Neuronal stem cell (in vitro differentiated cells): Measurements from ENCODE around the gene EIF4G3.

Source experiments
- DNase-seq: peaks from one replicate; pipeline ENCODE4 v3.0.0-alpha.2; 2013; ENCODE audit warnings: low spot score
- H2AFZ ChIP-seq: one replicate; pipeline ENCODE4 v1.6.1; 2013; ENCODE audit warnings: mild to moderate bottlenecking, low read length, inconsistent platforms
- H2AK5ac ChIP-seq: 2 replicates; pipeline ENCODE4 v1.6.1; 2013; ENCODE audit warnings: low read depth, mild to moderate bottlenecking, inconsistent platforms, low read length, moderate library complexity, mixed read lengths
- H2BK120ac ChIP-seq: 2 replicates; pipeline ENCODE4 v1.6.1; 2013; ENCODE audit warnings: low read depth, mild to moderate bottlenecking, inconsistent platforms, low read length, moderate library complexity, mixed read lengths
- H2BK12ac ChIP-seq: one replicate; pipeline ENCODE4 v1.6.1; 2013; ENCODE audit warnings: low read length, inconsistent platforms
- H2BK15ac ChIP-seq: 2 replicates; pipeline ENCODE4 v1.6.1; 2013; ENCODE audit warnings: mild to moderate bottlenecking, low read length, inconsistent platforms, mixed read lengths
- H2BK5ac ChIP-seq: one replicate; pipeline ENCODE4 v1.6.1; 2013; ENCODE audit warnings: inconsistent platforms, mild to moderate bottlenecking, low read length, moderate library complexity
- H3K14ac ChIP-seq: one replicate; pipeline ENCODE4 v1.6.1; 2013; ENCODE audit warnings: low read length, inconsistent platforms
- H3K18ac ChIP-seq: 2 replicates; pipeline ENCODE4 v1.6.1; 2013; ENCODE audit warnings: low read length, inconsistent platforms
- H3K23ac ChIP-seq: 2 replicates; pipeline ENCODE4 v1.6.1; 2013; ENCODE audit warnings: low read depth, mild to moderate bottlenecking, mixed read lengths, low read length, inconsistent platforms; ENCODE audit not compliant: poor library complexity
- H3K27ac ChIP-seq: replicated peaks from 3 replicates; pipeline ENCODE4 v1.5.1; 2013; ENCODE audit warnings: low read length, inconsistent platforms
- H3K27me3 ChIP-seq, 3 experiments: 2 replicates each; pipeline ENCODE4 v1.6.1; 2013; ENCODE audit warnings: low read length in 3 of 3, mild to moderate bottlenecking in 2 of 3, inconsistent platforms in 1 of 3, low read depth in 1 of 3, mixed read lengths in 1 of 3, moderate library complexity in 1 of 3; ENCODE audit not compliant: control insufficient read depth in 3 of 3, insufficient read depth in 3 of 3
- H3K36me3 ChIP-seq, 2 donors: replicated peaks in 1 of 2; 2 replicates each; pipeline ENCODE4 v1.6.1; 2013; ENCODE audit warnings: low read length in 2 of 2; ENCODE audit not compliant: control insufficient read depth in 2 of 2, insufficient read depth in 2 of 2
- H3K4ac ChIP-seq: 2 replicates; pipeline ENCODE4 v1.6.1; 2013; ENCODE audit warnings: inconsistent platforms, mild to moderate bottlenecking, low read length, moderate library complexity
- H3K4me1 ChIP-seq, 2 donors: 1 replicate in 1 of 2; 2 replicates in 1 of 2; pipeline ENCODE4 v1.6.1; 2013; ENCODE audit warnings: low read length in 2 of 2, low read depth in 1 of 2; ENCODE audit not compliant: control insufficient read depth in 2 of 2, insufficient read depth in 1 of 2
- H3K4me2 ChIP-seq: one replicate; pipeline ENCODE4 v1.6.1; 2013; ENCODE audit warnings: mild to moderate bottlenecking, low read length, inconsistent platforms; ENCODE audit not compliant: insufficient read depth, poor library complexity, severe bottlenecking
- H3K4me3 ChIP-seq, 2 donors: 2 replicates each; pipeline ENCODE4 v1.5.1; 2013; ENCODE audit warnings: low read length in 2 of 2, mild to moderate bottlenecking in 2 of 2, inconsistent platforms in 1 of 2, moderate library complexity in 1 of 2
- H3K79me1 ChIP-seq: one replicate; pipeline ENCODE4 v1.6.1; 2013; ENCODE audit warnings: low read depth, mild to moderate bottlenecking, inconsistent platforms, low read length, moderate library complexity
- H3K9ac ChIP-seq: one replicate; pipeline ENCODE4 v1.6.1; 2013; ENCODE audit warnings: mild to moderate bottlenecking, low read depth, low read length, inconsistent platforms; ENCODE audit not compliant: poor library complexity
- H3K9me3 ChIP-seq, 2 donors: replicated peaks in 1 of 2; 2 replicates each; pipeline versions ENCODE3 to v1.6.1; 2013; ENCODE audit warnings: low read length in 2 of 2, mild to moderate bottlenecking in 2 of 2, inconsistent platforms in 1 of 2, low read depth in 1 of 2, mixed read lengths in 1 of 2, moderate library complexity in 1 of 2; ENCODE audit not compliant: control insufficient read depth in 2 of 2, insufficient read depth in 1 of 2
- H4K8ac ChIP-seq: one replicate; pipeline ENCODE4 v1.6.1; 2013; ENCODE audit warnings: low read depth, mild to moderate bottlenecking, inconsistent platforms, low read length, moderate library complexity
- H4K91ac ChIP-seq: one replicate; pipeline ENCODE4 v1.6.1; 2013; ENCODE audit warnings: low read length, low read depth, mild to moderate bottlenecking, inconsistent platforms; ENCODE audit not compliant: poor library complexity
- WGBS, 2 donors: extraction: QIAGEN DNeasy Blood & Tissue Kit; methylation state at CpG; one replicate each; pipeline ENCODE4 v1.1.7; 2013; ENCODE audit warnings: missing lambda C conversion rate in 2 of 2, mixed read lengths in 1 of 2; ENCODE audit not compliant: insufficient read length in 2 of 2, insufficient replicate concordance in 1 of 2; ENCODE audit errors: extremely low coverage in 2 of 2; 5-methylcytosine and 5-hydroxymethylcytosine counted together

The EIF4G3 gene

DNA sequence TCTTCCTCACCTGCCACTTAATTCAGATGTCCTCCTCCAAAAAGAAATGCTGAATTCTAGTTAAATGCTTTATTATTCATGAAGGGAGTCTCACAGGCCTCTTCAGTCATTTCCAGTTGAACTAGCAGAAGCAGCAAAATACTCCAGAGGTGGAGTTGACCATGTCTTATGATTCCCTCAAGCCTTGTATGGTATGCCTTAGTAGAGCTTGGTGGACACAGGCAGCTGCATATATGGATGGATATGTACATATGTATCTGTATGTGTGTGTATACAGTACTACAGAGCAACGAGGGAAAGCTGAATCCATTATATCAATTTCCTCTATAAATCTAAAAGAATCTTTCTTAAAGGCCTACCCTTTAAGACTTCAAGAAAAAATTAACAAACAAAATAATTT is 306.0 kb downstream of the EIF4G3 start:
- Histone ChIP-seq H3K4me2 (no peak overlapping the region), H3K9me3 (peaks cover 0 to 2% of the 10 kb centered on the region in 2 donors), H2AFZ (no peak overlapping the region), H3K27ac (no peak overlapping the region), H2BK5ac (no peak overlapping the region), H3K23ac (no peak overlapping the region), H4K91ac (no peak overlapping the region), H3K18ac (no peak overlapping the region), H4K8ac (no peak overlapping the region), H3K36me3 (peaks cover under 1 to 47% of the 10 kb centered on the region in 2 donors), H2BK15ac (no peak overlapping the region), H3K14ac (no peak overlapping the region), H3K9ac (no peak overlapping the region), H2BK120ac (no peak overlapping the region), H2BK12ac (no peak overlapping the region), H3K27me3 (no peaks in the 10 kb centered on the region), H3K4ac (no peak overlapping the region), H3K4me3 (no peak overlapping the region), H3K79me1 (no peaks in the 10 kb centered on the region), H2AK5ac (no peak overlapping the region), H3K4me1 (no peaks in the 10 kb centered on the region)
- no peak for DNase-seq
- no CpG with 5 or more reads among the region's 1 CpG for WGBS, 2 donors

GRCh38 chr1:20868263-20868662 is 308.4 kb downstream of the EIF4G3 start:
- Histone ChIP-seq H3K27me3 (no peaks in the 10 kb centered on the region), H2BK5ac (no peak overlapping the region), H3K18ac (no peak overlapping the region), H3K9me3 (no peaks in the 10 kb centered on the region), H3K4me2 (no peak overlapping the region), H3K4me3 (no peak overlapping the region), H3K36me3 (peaks cover 5 to 48% of the 10 kb centered on the region in 2 donors), H2AK5ac (no peak overlapping the region), H2BK12ac (no peak overlapping the region), H4K91ac (no peak overlapping the region), H2AFZ (no peak overlapping the region), H4K8ac (no peak overlapping the region), H3K4ac (no peak overlapping the region), H3K9ac (no peak overlapping the region), H3K14ac (no peak overlapping the region), H3K23ac (no peak overlapping the region), H3K4me1 (no peaks in the 10 kb centered on the region), H2BK15ac (no peak overlapping the region), H3K79me1 (no peaks in the 10 kb centered on the region), H2BK120ac (no peak overlapping the region), H3K27ac (no peak overlapping the region)
- no CpG with 5 or more reads among the region's 2 CpGs for WGBS, 2 donors
- no peak for DNase-seq

- no peak overlapping the region for H3K4me2 ChIP-seq
- H3K4ac ChIP-seq: no peak overlapping the region
- no peak overlapping the region for H3K4me3 ChIP-seq
- no peak overlapping the region for H2AK5ac ChIP-seq
- no peak overlapping the region for H4K91ac ChIP-seq
- H2BK15ac ChIP-seq: no peak overlapping the region
- no peaks in the 10 kb centered on the region for H3K9me3 ChIP-seq
- no peak overlapping the region for H2BK5ac ChIP-seq
- H2BK12ac ChIP-seq: no peak overlapping the region
- H4K8ac ChIP-seq: no peak overlapping the region
- H3K4me1 ChIP-seq: no peaks in the 10 kb centered on the region
- H3K27me3 ChIP-seq: no peaks in the 10 kb centered on the region
- no peak overlapping the region for H3K18ac ChIP-seq
- no peak overlapping the region for H3K27ac ChIP-seq
- no peak overlapping the region for H2AFZ ChIP-seq
- no peak overlapping the region for H2BK120ac ChIP-seq
- H3K23ac ChIP-seq: no peak overlapping the region
- H3K36me3 ChIP-seq: peaks cover 5 to 48% of the 10 kb centered on the region in 2 donors
- no peak overlapping the region for H3K9ac ChIP-seq
- H3K14ac ChIP-seq: no peak overlapping the region
- H3K79me1 ChIP-seq: no peaks in the 10 kb centered on the region
- no peak for DNase-seq
Observed at GRCh38 chr1:20867847-20868246, 308.9 kb downstream of the EIF4G3 start.

DNA sequence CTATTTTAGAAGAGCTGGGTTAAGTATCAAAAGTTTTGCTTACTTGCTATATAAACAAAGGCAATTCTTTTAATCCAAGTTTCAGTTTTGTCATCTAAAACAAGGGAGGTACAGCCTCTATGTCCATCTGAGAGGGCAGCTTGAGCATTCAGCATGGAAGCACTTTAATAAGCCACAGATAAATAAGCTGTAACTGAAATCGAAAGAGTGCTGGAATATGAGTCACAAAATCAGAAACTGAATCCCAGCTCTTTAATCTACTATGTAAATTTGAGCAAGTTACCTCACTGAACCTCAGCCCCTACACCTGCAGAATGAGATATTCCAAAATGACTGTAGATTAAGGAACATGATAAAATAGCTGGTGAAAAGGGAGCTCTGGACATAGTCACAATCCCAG is 309.6 kb downstream of the EIF4G3 start:
- no CpG with 5 or more reads among the region's 1 CpG for WGBS, 2 donors
- no peak overlapping the region for H2AK5ac ChIP-seq
- H3K27me3 ChIP-seq: no peaks in the 10 kb centered on the region
- no peak overlapping the region for H3K4me3 ChIP-seq
- no peaks in the 10 kb centered on the region for H3K9me3 ChIP-seq
- H2BK12ac ChIP-seq: no peak overlapping the region
- no peak overlapping the region for H2AFZ ChIP-seq
- no peak overlapping the region for H2BK120ac ChIP-seq
- H3K79me1 ChIP-seq: no peaks in the 10 kb centered on the region
- H4K91ac ChIP-seq: no peak overlapping the region
- no peak overlapping the region for H3K27ac ChIP-seq
- H3K9ac ChIP-seq: no peak overlapping the region
- H2BK5ac ChIP-seq: no peak overlapping the region
- H3K23ac ChIP-seq: no peak overlapping the region
- H2BK15ac ChIP-seq: no peak overlapping the region
- H3K4me2 ChIP-seq: no peak overlapping the region
- no peak overlapping the region for H4K8ac ChIP-seq
- H3K4me1 ChIP-seq: no peaks in the 10 kb centered on the region
- no peak overlapping the region for H3K14ac ChIP-seq
- H3K4ac ChIP-seq: no peak overlapping the region
- no peak overlapping the region for H3K18ac ChIP-seq
- peaks cover 5 to 55% of the 10 kb centered on the region in 2 donors for H3K36me3 ChIP-seq
- DNase-seq: no peak
